Upper lobe of left lung (tissue), 4 donors: Measurements from ENCODE around the gene DTNB.

ENCODE experiments used
- EP300 ChIP-seq, 4 donors: sonication (generic); formaldehyde crosslinking; IDR thresholded peaks; one replicate each; pipeline ENCODE4 v1.5.1; 2017; ENCODE audit warnings: antibody characterized with exemption in 4 of 4, control low read depth in 2 of 4
- POLR2A ChIP-seq, 4 donors: fragments of 450-650 bp; IDR thresholded peaks; one replicate each; pipeline ENCODE4 v1.5.1; 2016 to 2017; ENCODE audit warnings: antibody characterized with exemption in 4 of 4, mild to moderate bottlenecking in 2 of 4
- POLR2AphosphoS5 ChIP-seq, 2 donors: sonication (generic); formaldehyde crosslinking; IDR thresholded peaks; one replicate each; pipeline ENCODE4 v1.5.1; 2017; ENCODE audit warnings: antibody characterized with exemption in 2 of 2
- TF ChIP-seq, protein P1 (sequence below), 6 experiments: fragments of 450-650 bp in 4 of 6; fragments of 200-600 bp in 2 of 6; sonication (generic) in 2 of 6; IDR thresholded peaks; one replicate each; pipeline ENCODE4 v1.5.1; 2016 to 2019; ENCODE audit warnings: antibody characterized with exemption in 6 of 6

DNA sequence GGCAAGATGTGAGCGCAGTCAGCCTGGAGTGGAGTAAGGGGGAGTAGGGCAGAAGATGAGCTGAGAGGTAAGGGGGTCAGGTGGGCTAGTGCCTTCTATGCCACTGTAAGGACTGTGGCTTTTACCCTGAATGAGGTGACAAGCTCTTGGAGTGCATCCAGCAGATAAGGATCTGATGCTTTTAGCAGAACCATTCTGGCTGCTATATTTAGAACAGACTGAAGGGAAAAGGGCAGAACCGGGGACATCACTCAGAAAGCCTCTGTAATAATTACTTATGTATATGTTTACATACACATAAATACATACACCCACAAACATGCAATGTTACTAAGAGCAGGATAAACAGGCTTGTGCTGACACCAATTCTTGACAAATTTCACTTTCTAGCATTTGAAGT, 124.8 kb downstream of the DTNB start:
- TF ChIP-seq, protein P1, sequence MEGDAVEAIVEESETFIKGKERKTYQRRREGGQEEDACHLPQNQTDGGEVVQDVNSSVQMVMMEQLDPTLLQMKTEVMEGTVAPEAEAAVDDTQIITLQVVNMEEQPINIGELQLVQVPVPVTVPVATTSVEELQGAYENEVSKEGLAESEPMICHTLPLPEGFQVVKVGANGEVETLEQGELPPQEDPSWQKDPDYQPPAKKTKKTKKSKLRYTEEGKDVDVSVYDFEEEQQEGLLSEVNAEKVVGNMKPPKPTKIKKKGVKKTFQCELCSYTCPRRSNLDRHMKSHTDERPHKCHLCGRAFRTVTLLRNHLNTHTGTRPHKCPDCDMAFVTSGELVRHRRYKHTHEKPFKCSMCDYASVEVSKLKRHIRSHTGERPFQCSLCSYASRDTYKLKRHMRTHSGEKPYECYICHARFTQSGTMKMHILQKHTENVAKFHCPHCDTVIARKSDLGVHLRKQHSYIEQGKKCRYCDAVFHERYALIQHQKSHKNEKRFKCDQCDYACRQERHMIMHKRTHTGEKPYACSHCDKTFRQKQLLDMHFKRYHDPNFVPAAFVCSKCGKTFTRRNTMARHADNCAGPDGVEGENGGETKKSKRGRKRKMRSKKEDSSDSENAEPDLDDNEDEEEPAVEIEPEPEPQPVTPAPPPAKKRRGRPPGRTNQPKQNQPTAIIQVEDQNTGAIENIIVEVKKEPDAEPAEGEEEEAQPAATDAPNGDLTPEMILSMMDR (IDR thresholded peaks at IDR 0.05), result no peak
- TF ChIP-seq EP300 (IDR thresholded peaks at IDR 0.05), result no peak
- TF ChIP-seq POLR2AphosphoS5 (IDR thresholded peaks at IDR 0.05), result no peak
- TF ChIP-seq POLR2A (IDR thresholded peaks at IDR 0.05), result no peak
